SW 1271 (cell line): ENCODE data around the gene IMPG2.

Source experiments
- DNase-seq, 2 experiments: peaks; one replicate each; lab custom pipeline; 2025; lab: John Stamatoyannopoulos, UW

IMPG2 gene

GRCh38 chr3:101184111-101184510, 136.3 kb downstream of the IMPG2 start:
- no peak for DNase-seq

GRCh38 chr3:101183151-101183550, 137.2 kb downstream of the IMPG2 start:
- no peak for DNase-seq

- DNase-seq = no peak
Measured at GRCh38 chr3:101182734-101183133, 137.6 kb downstream of the IMPG2 start.

GRCh38 chr3:101181801-101182200, 138.6 kb downstream of the IMPG2 start:
- DNase-seq = no peak

GRCh38 chr3:101179637-101180036, 140.7 kb downstream of the IMPG2 start:
- no peak for DNase-seq

GRCh38 chr3:101177577-101177976, 142.8 kb downstream of the IMPG2 start:
- DNase-seq = no peak
